HEK293 (cell line): ENCODE measurements around the gene RCOR2.

ENCODE experiments used
- CTCF ChIP-seq: fragments of 450-650 bp; formaldehyde crosslinking; IDR thresholded peaks from 2 replicates; pipeline ENCODE4 v1.5.1; 2016; ENCODE audit warnings: missing biosample characterization, missing genetic modification characterization
- GLIS2 ChIP-seq: fragments of 450-650 bp; formaldehyde crosslinking; IDR thresholded peaks from 2 replicates; pipeline ENCODE4 v1.5.1; 2016; ENCODE audit warnings: missing biosample characterization, missing genetic modification characterization
- HOXA7 ChIP-seq: sonication (generic); formaldehyde crosslinking; IDR thresholded peaks from 2 replicates; pipeline ENCODE4 v1.8.1; 2022; ENCODE audit warnings: missing genetic modification reagents, borderline replicate concordance
- MYNN ChIP-seq: fragments of 450-650 bp; formaldehyde crosslinking; IDR thresholded peaks from 2 replicates; pipeline ENCODE4 v1.5.1; 2016; ENCODE audit warnings: missing biosample characterization, missing genetic modification characterization, borderline replicate concordance
- PRDM6 ChIP-seq: fragments of 450-650 bp; formaldehyde crosslinking; IDR thresholded peaks from 2 replicates; pipeline ENCODE4 v1.5.1; 2017; ENCODE audit warnings: missing biosample characterization, missing genetic modification characterization
- YY1 ChIP-seq: fragments of 450-650 bp; formaldehyde crosslinking; IDR thresholded peaks from 2 replicates; pipeline ENCODE4 v1.5.1; 2018; ENCODE audit warnings: missing biosample characterization, missing genetic modification characterization
- ZNF157 ChIP-seq: fragments of 450-650 bp; formaldehyde crosslinking; IDR thresholded peaks from 2 replicates; pipeline ENCODE4 v1.5.1; 2016; ENCODE audit warnings: missing biosample characterization, missing genetic modification characterization
- ZNF23 ChIP-seq: fragments of 450-650 bp; formaldehyde crosslinking; IDR thresholded peaks from 2 replicates; pipeline ENCODE4 v1.5.1; 2016; ENCODE audit warnings: missing biosample characterization, missing genetic modification characterization, borderline replicate concordance
- ZNF274 ChIP-seq, 2 experiments: fragments of 200-500 bp in 1 of 2; fragments of 450-650 bp in 1 of 2; sonication (Bioruptor generic) in 1 of 2; formaldehyde crosslinking in 1 of 2; IDR thresholded peaks; 2 replicates each; pipeline versions ENCODE4 v1.5.1 to v1.6.1; 2014 to 2016; ENCODE audit warnings: borderline replicate concordance in 1 of 2, inconsistent platforms in 1 of 2, low read length in 1 of 2, missing biosample characterization in 1 of 2, missing genetic modification characterization in 1 of 2
- ZNF558 ChIP-seq: fragments of 450-650 bp; formaldehyde crosslinking; IDR thresholded peaks from 2 replicates; pipeline ENCODE4 v1.5.1; 2016; ENCODE audit warnings: missing biosample characterization, missing genetic modification characterization
- ZNF830 ChIP-seq: fragments of 450-650 bp; IDR thresholded peaks from 2 replicates; pipeline ENCODE4 v1.5.0; 2018; ENCODE audit warnings: missing biosample characterization, missing genetic modification characterization, low read depth, mild to moderate bottlenecking, moderate library complexity
- TF ChIP-seq, protein P1 (sequence below): fragments of 450-650 bp; formaldehyde crosslinking; IDR thresholded peaks from 2 replicates; pipeline ENCODE4 v1.5.0; 2017; ENCODE audit warnings: missing biosample characterization, missing genetic modification characterization, borderline replicate concordance
- TF ChIP-seq, protein P2 (sequence below): fragments of 450-650 bp; formaldehyde crosslinking; IDR thresholded peaks from 2 replicates; pipeline ENCODE4 v1.5.1; 2016; ENCODE audit warnings: missing biosample characterization, missing genetic modification characterization
- TF ChIP-seq, protein P3 (sequence below): sonication (generic); formaldehyde crosslinking; IDR thresholded peaks from 2 replicates; pipeline ENCODE4 v1.8.1; 2022; ENCODE audit warnings: mild to moderate bottlenecking, moderate library complexity, missing genetic modification reagents

DNA sequence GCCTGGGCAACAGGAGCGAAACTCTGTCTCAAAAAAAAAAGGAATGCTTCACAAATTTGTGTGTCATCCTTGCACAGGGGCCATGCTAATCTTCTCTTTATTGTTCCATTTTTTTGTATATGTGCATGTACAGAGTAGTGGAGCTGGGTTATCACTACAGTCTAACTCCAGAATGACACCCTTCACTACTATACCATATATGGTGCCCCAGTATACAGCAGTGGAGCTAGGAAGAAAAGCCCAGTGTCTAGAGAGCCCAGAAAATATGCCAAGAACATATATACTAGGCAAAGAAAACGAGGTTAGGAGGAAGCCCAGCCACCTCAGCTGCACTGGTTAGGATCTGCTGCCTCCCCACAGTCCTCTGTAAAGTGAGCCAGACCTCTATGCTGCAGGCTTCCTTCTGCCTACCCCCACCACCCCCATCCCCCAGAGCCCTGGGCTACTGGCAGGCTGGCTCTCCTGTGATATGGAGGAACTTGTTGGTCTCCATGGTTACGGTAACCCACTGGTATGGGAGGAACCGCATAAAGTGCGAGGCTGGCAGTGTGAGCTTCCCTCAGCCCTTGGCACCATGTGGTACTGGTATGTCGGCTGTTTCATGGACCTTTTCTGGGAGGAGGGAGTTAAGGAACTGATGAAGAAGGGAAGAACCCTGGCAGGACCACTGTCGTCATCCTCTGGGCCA, 34.3 kb downstream of the RCOR2 start:
- TF ChIP-seq ZNF830 (tag by site-specific recombination) = no peak
- no peak for TF ChIP-seq CTCF (tag by site-specific recombination)
- TF ChIP-seq, protein P1, sequence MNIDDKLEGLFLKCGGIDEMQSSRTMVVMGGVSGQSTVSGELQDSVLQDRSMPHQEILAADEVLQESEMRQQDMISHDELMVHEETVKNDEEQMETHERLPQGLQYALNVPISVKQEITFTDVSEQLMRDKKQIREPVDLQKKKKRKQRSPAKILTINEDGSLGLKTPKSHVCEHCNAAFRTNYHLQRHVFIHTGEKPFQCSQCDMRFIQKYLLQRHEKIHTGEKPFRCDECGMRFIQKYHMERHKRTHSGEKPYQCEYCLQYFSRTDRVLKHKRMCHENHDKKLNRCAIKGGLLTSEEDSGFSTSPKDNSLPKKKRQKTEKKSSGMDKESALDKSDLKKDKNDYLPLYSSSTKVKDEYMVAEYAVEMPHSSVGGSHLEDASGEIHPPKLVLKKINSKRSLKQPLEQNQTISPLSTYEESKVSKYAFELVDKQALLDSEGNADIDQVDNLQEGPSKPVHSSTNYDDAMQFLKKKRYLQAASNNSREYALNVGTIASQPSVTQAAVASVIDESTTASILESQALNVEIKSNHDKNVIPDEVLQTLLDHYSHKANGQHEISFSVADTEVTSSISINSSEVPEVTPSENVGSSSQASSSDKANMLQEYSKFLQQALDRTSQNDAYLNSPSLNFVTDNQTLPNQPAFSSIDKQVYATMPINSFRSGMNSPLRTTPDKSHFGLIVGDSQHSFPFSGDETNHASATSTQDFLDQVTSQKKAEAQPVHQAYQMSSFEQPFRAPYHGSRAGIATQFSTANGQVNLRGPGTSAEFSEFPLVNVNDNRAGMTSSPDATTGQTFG (tag by site-specific recombination) = no peak
- TF ChIP-seq, protein P2, sequence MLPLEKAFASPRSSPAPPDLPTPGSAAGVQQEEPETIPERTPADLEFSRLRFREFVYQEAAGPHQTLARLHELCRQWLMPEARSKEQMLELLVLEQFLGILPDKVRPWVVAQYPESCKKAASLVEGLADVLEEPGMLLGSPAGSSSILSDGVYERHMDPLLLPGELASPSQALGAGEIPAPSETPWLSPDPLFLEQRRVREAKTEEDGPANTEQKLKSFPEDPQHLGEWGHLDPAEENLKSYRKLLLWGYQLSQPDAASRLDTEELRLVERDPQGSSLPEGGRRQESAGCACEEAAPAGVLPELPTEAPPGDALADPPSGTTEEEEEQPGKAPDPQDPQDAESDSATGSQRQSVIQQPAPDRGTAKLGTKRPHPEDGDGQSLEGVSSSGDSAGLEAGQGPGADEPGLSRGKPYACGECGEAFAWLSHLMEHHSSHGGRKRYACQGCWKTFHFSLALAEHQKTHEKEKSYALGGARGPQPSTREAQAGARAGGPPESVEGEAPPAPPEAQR (tag by site-specific recombination) = no peak
- no peak for TF ChIP-seq ZNF558 (tag by site-specific recombination)
- TF ChIP-seq PRDM6 = no peak
- no peak for TF ChIP-seq MYNN (tag by site-specific recombination)
- TF ChIP-seq ZNF23 (tag by site-specific recombination) = no peak
- no peak for TF ChIP-seq HOXA7 (CRISPR knock-in tag)
- no peak for TF ChIP-seq ZNF274 (IDR thresholded peaks at IDR 0.05; ENCODE audit: low read length)
- TF ChIP-seq ZNF274 (tag by site-specific recombination; IDR thresholded peaks at IDR 0.05; ENCODE audit: borderline replicate concordance) = no peak
- TF ChIP-seq ZNF157 = no peak
- no peak for TF ChIP-seq YY1
- TF ChIP-seq, protein P3, sequence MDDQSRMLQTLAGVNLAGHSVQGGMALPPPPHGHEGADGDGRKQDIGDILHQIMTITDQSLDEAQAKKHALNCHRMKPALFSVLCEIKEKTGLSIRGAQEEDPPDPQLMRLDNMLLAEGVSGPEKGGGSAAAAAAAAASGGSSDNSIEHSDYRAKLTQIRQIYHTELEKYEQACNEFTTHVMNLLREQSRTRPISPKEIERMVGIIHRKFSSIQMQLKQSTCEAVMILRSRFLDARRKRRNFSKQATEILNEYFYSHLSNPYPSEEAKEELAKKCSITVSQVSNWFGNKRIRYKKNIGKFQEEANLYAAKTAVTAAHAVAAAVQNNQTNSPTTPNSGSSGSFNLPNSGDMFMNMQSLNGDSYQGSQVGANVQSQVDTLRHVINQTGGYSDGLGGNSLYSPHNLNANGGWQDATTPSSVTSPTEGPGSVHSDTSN (CRISPR knock-in tag) = no peak
- no peak for TF ChIP-seq GLIS2 (tag by site-specific recombination)
